SU-DHL-6 (cell line): Measurements from ENCODE around the gene LAMA2.

Experiments used
- H2AFZ ChIP-seq: fragments of 200-600 bp; sonication (generic); 2 replicates; pipeline ENCODE4 v1.6.1; 2014; ENCODE audit warnings: low read depth, mild to moderate bottlenecking, moderate library complexity, mixed read lengths, antibody characterized with exemption, low read length; ENCODE audit not compliant: severe bottlenecking
- H3F3A ChIP-seq: fragments of 200-600 bp; shearing (Covaris generic); 2 replicates; pipeline ENCODE4 v1.6.0; 2016; ENCODE audit warnings: antibody characterized with exemption, mild to moderate bottlenecking; ENCODE audit not compliant: insufficient read depth
- H3K27ac ChIP-seq: fragments of 200-600 bp; sonication (generic); 2 replicates; pipeline ENCODE4 v1.5.1; 2016; ENCODE audit warnings: low read depth, mild to moderate bottlenecking, low read length, moderate library complexity, mixed read lengths
- H3K27me3 ChIP-seq: fragments of 200-600 bp; sonication (generic), shearing (Covaris generic); 2 replicates; pipeline ENCODE4 v1.6.0; 2014; ENCODE audit warnings: mild to moderate bottlenecking, low read length
- H3K36me3 ChIP-seq: fragments of 200-600 bp; sonication (generic); 2 replicates; pipeline ENCODE4 v1.6.1; 2014; ENCODE audit warnings: mild to moderate bottlenecking, low read length, mixed read lengths
- H3K4me2 ChIP-seq: fragments of 300-600, 200-600 bp; shearing (Covaris generic), sonication (generic); 2 replicates; pipeline ENCODE4 v1.6.0; 2014; ENCODE audit warnings: low read length, low read depth, mild to moderate bottlenecking; ENCODE audit not compliant: poor library complexity, severe bottlenecking
- H3K4me3 ChIP-seq: fragments of 200-600 bp; sonication (generic); 2 replicates; pipeline ENCODE4 v1.5.1; 2014; ENCODE audit warnings: antibody characterized with exemption, low read length, mild to moderate bottlenecking, mixed read lengths; ENCODE audit not compliant: insufficient read depth, poor library complexity, severe bottlenecking
- H3K79me2 ChIP-seq: fragments of 200-600 bp; sonication (generic); 2 replicates; pipeline ENCODE4 v1.6.1; 2014; ENCODE audit warnings: mild to moderate bottlenecking, low read length, moderate library complexity; ENCODE audit not compliant: insufficient read depth
- H3K9ac ChIP-seq: fragments of 200-600 bp; sonication (generic); 2 replicates; pipeline ENCODE4 v1.7.0; 2014; ENCODE audit warnings: mild to moderate bottlenecking, low read length
- H3K9me2 ChIP-seq: fragments of 200-600 bp; sonication (generic); replicated peaks from 2 replicates; pipeline ENCODE4 v1.6.1; 2014; ENCODE audit warnings: low read length; ENCODE audit not compliant: insufficient read depth
- H3K9me3 ChIP-seq: fragments of 200-600 bp; sonication (generic); 2 replicates; pipeline ENCODE4 v1.6.1; 2014; ENCODE audit warnings: low read length, mixed read lengths; ENCODE audit not compliant: insufficient read depth
- H4K20me1 ChIP-seq: fragments of 200-600 bp; sonication (generic); 2 replicates; pipeline ENCODE4 v1.6.1; 2014; ENCODE audit warnings: low read depth, mild to moderate bottlenecking, antibody characterized with exemption, low read length, moderate library complexity, mixed read lengths
- EZH2phosphoT487 ChIP-seq: fragments of 200-600 bp; sonication (generic), shearing (Covaris generic); conservative IDR thresholded peaks from 2 replicates; pipeline ENCODE4 v1.6.1; 2018; ENCODE audit warnings: mild to moderate bottlenecking, antibody characterized with exemption, low read length, moderate library complexity, mixed read lengths
- TF ChIP-seq, protein P1 (sequence below): fragments of 200-600 bp; sonication (generic); IDR thresholded peaks from one replicate; pipeline ENCODE4 v1.5.1; 2017; ENCODE audit warnings: antibody characterized with exemption, mild to moderate bottlenecking, low read length, moderate library complexity; ENCODE audit not compliant: insufficient read depth, poor library complexity, severe bottlenecking

The LAMA2 gene

DNA sequence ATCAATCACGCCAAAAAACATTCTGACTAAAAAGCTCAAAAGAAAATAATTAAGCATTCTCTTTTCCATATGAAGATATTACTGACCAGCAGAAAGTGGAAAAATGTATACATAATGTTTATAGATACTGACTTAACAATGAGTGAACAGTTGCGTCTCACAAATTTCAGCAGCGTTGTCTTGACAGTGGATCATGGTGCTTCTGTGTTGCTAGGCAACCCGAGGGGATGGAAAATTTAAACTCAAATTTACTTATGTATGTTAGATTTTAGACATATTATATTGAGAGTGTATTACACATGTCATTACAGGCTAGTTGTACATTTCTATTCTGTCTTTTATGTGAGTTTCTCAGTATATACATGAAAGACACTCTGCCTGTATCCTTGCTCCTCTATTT is 110.2 kb downstream of the LAMA2 start:
- Histone ChIP-seq H3K27ac (no peak overlapping the region), H3K36me3 (no peaks in the 10 kb centered on the region), H3K4me3 (no peak overlapping the region), H3K9me3 (no peaks in the 10 kb centered on the region), H3K27me3 (no peaks in the 10 kb centered on the region), H3K79me2 (no peaks in the 10 kb centered on the region), H4K20me1 (no peaks in the 10 kb centered on the region), H3K9ac (no peak overlapping the region), H2AFZ (no peak overlapping the region), H3F3A (no peaks in the 10 kb centered on the region), H3K4me2 (no peak overlapping the region), H3K9me2 (no peaks in the 10 kb centered on the region)
- TF ChIP-seq EZH2phosphoT487 = no peak
- TF ChIP-seq, protein P1, sequence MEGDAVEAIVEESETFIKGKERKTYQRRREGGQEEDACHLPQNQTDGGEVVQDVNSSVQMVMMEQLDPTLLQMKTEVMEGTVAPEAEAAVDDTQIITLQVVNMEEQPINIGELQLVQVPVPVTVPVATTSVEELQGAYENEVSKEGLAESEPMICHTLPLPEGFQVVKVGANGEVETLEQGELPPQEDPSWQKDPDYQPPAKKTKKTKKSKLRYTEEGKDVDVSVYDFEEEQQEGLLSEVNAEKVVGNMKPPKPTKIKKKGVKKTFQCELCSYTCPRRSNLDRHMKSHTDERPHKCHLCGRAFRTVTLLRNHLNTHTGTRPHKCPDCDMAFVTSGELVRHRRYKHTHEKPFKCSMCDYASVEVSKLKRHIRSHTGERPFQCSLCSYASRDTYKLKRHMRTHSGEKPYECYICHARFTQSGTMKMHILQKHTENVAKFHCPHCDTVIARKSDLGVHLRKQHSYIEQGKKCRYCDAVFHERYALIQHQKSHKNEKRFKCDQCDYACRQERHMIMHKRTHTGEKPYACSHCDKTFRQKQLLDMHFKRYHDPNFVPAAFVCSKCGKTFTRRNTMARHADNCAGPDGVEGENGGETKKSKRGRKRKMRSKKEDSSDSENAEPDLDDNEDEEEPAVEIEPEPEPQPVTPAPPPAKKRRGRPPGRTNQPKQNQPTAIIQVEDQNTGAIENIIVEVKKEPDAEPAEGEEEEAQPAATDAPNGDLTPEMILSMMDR = no peak

DNA sequence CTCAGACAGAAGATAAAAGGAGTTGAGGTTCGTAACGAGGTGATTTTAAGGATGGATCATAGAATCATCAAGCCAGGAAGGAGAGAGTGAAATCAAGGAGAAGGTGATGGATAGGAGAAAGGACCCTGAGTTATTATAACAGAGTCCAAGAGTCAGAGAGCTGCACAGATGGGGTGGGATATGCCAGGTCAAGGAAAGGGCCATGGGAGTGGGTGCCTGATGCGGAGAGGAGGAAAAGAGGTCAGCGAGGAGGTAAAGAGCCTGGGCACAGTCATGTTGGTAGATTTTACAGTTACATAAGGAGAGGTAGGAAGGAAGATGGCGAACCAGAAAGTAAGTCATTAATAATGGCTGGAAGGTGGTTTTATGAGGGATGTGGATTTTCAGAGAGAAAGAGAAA is 114.9 kb downstream of the LAMA2 start:
- H3K27me3 ChIP-seq = no peaks in the 10 kb centered on the region
- no peak for TF ChIP-seq EZH2phosphoT487
- TF ChIP-seq, protein P1 = no peak
- no peaks in the 10 kb centered on the region for H3K36me3 ChIP-seq
- no peak overlapping the region for H3K4me3 ChIP-seq
- H3K9ac ChIP-seq = no peak overlapping the region
- no peak overlapping the region for H3K27ac ChIP-seq
- H3K4me2 ChIP-seq = no peak overlapping the region
- H3K9me3 ChIP-seq = no peaks in the 10 kb centered on the region
- H3K9me2 ChIP-seq = no peaks in the 10 kb centered on the region
- H3K79me2 ChIP-seq = no peaks in the 10 kb centered on the region
- no peak overlapping the region for H2AFZ ChIP-seq
- H4K20me1 ChIP-seq = no peaks in the 10 kb centered on the region
- H3F3A ChIP-seq = no peaks in the 10 kb centered on the region

DNA sequence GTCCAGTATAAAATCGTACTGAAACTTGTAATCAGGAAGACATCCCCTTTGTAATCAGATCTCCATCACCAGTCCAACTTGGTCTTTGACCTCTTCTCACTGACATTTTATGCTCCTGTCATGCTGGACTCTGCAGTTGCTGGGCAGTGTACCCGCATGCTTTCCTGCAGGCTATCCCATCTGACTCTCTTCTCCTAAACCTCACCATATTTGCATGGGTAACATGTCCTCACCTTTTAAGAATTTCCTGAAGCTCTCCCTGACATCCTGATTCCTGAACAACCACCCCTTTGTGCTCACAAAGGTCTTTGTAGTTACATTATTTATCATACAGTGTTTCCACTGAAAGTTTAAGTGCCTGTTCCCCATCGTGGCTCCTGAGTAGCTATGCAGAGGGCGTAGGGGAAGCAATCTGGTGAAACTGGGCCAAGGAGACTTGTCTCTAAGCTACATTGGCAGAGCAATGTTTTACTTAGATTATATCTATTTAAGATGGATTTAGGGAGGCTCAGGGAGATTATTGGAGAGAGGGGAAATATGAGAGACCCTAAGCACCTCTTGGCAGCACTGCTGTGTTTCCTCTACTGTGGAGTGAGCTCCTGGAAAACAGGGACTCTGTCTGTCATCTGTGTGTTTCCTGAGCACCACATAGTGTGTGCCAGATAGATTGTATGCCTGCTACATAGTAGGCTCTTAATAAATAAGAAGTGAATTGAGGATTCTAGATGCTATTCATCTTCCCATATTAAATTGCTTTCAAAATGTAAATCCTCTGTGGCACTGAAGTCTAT is 124.0 kb downstream of the LAMA2 start:
- no peaks in the 10 kb centered on the region for H3K79me2 ChIP-seq
- no peak overlapping the region for H3K27ac ChIP-seq
- TF ChIP-seq, protein P1 = no peak
- TF ChIP-seq EZH2phosphoT487 = no peak
- no peaks in the 10 kb centered on the region for H3K36me3 ChIP-seq
- no peak overlapping the region for H2AFZ ChIP-seq
- H3K4me2 ChIP-seq = no peak overlapping the region
- H3K9me2 ChIP-seq = no peaks in the 10 kb centered on the region
- no peaks in the 10 kb centered on the region for H3K27me3 ChIP-seq
- no peak overlapping the region for H3K9ac ChIP-seq
- H3K4me3 ChIP-seq = no peak overlapping the region
- H3F3A ChIP-seq = no peaks in the 10 kb centered on the region
- no peaks in the 10 kb centered on the region for H4K20me1 ChIP-seq
- no peaks in the 10 kb centered on the region for H3K9me3 ChIP-seq
